Stimulated activated CD4-positive, alpha-beta T cell treated with anti-CD3 and anti-CD28 coated beads, Interleukin-15, amount 100 ng/mL, for 48 hours (primary cell): ENCODE results near the gene PSD.

Source experiments
- DNase-seq, 2 donors: peaks; one replicate each; pipeline ENCODE4 v3.0.0-alpha.2; 2020; ENCODE audit warnings: low read depth in 2 of 2

PSD gene

GRCh38 chr10:102404361-102405107 lies 14.1 kb downstream of the PSD start:
- DNase-seq: no peak

GRCh38 chr10:102403115-102403514 lies 15.5 kb downstream of the PSD start:
- DNase-seq: no peak

GRCh38 chr10:102402512-102402896 lies 16.1 kb downstream of the PSD start:
- no peak for DNase-seq

- DNase-seq: no peak
These were observed 16.7 kb downstream of the PSD start for GRCh38 chr10:102401735-102402511.

GRCh38 chr10:102401342-102401654 lies 17.3 kb downstream of the PSD start:
- DNase-seq: no peak

GRCh38 chr10:102400598-102401341 lies 17.8 kb downstream of the PSD start:
- DNase-seq: no peak

GRCh38 chr10:102400076-102400475 lies 18.5 kb downstream of the PSD start:
- no peak for DNase-seq

- peak; percentile 71 to 82 for DNase-seq
These were observed 19.2 kb downstream of the PSD start for GRCh38 chr10:102399217-102400021.

- no peak for DNase-seq
These were observed 20.2 kb downstream of the PSD start for GRCh38 chr10:102398172-102399020.

GRCh38 chr10:102397222-102398171 lies 21.1 kb downstream of the PSD start:
- no peak for DNase-seq

- DNase-seq: no peak
These were observed 21.8 kb downstream of the PSD start for GRCh38 chr10:102396730-102397151.

- DNase-seq: no peak
These were observed 22.3 kb downstream of the PSD start for GRCh38 chr10:102396317-102396650.

GRCh38 chr10:102395400-102396316 lies 22.9 kb downstream of the PSD start, which contains the start of gene NFKB2:
Gene NFKB2 (plus strand): TSS chr10:102395705. CDS start chr10:102395960, 255 bp downstream.
- peak; percentile 76 to 84 for DNase-seq

- peak; percentile 46 to 52 for DNase-seq
These were observed 23.7 kb downstream of the PSD start for GRCh38 chr10:102394801-102395399.

- DNase-seq: peak; percentile 97
These were observed 24.3 kb downstream of the PSD start for GRCh38 chr10:102394079-102394800.

- no peak for DNase-seq
These were observed 25.0 kb downstream of the PSD start for GRCh38 chr10:102393411-102394078.

- no peak for DNase-seq
These were observed 26.3 kb downstream of the PSD start for GRCh38 chr10:102392306-102392705.
